HCT116 (cell line): ENCODE measurements around the gene MKI67. TPM values are rescaled to one million over a fixed set of nuclear protein-coding genes. Genes with fewer than 3 reads are reported as not detected.

Experiments
- ATAC-seq: fragments of 200-7000 bp; cut with Tn5 transposase; 2 replicates; pipeline ENCODE4 v1.9.1; 2020; ENCODE audit warnings: mild to moderate bottlenecking, moderate library complexity
- BruUV-seq: library from RNA; stranded (reverse); fragments of 400-500 nt; replicated peaks from 2 replicates; lab custom pipeline; 2021; lab: Mats Ljungman, UMichigan
- CTCF ChIA-PET: fragments of 300-600 bp; sonication (Branson Sonifier 250); formaldehyde crosslinking; loops from one replicate; lab custom pipeline; 2021; ENCODE audit warnings: antibody characterized with exemption; lab: Charles Lee
- POLR2A ChIA-PET: fragments of 300-600, 350-600 bp; sonication (Branson Sonifier 250); formaldehyde crosslinking; loops from one replicate; lab custom pipeline; 2021; ENCODE audit warnings: antibody characterized with exemption; lab: Charles Lee
- RAD21 ChIA-PET, 2 experiments: fragments of 300-600 bp; sonication (Branson Sonifier 250); formaldehyde crosslinking; loops; one replicate each; lab custom pipeline; 2023; ENCODE audit warnings: low total read pairs in 2 of 2; ENCODE audit not compliant: uncharacterized antibody in 2 of 2, unreplicated experiment in 2 of 2, low non-redundant PET in 1 of 2; lab: Charles Lee
- DNase-seq: peaks from one replicate; pipeline ENCODE4 v3.0.0-alpha.2; 2010; ENCODE audit warnings: low read depth, low spot score
- H2AFZ ChIP-seq: fragments of 200-600 bp; shearing (Covaris generic), sonication (generic); 2 replicates; pipeline ENCODE4 v1.6.1; 2017; ENCODE audit warnings: low read depth, mixed run types, mixed read lengths, antibody characterized with exemption, low read length; ENCODE audit not compliant: poor library complexity, severe bottlenecking
- H3K27ac ChIP-seq: 2 replicates; pipeline ENCODE4 v1.5.1; 2012; ENCODE audit warnings: low read depth, low read length
- H3K27me3 ChIP-seq: fragments of 200-600 bp; sonication (generic); 2 replicates; pipeline ENCODE4 v1.6.1; 2016; ENCODE audit warnings: mixed run types, low read length, mixed read lengths; ENCODE audit not compliant: insufficient read depth
- H3K36me3 ChIP-seq, 2 experiments: fragments of 200-500 bp in 1 of 2; fragments of 200-600 bp in 1 of 2; sonication (Bioruptor generic) in 1 of 2; sonication (generic) in 1 of 2; 2 replicates each; pipeline versions ENCODE4 v1.5.1 to v1.6.1; 2014 to 2016; ENCODE audit warnings: low read length in 2 of 2, inconsistent platforms in 1 of 2, mixed read lengths in 1 of 2, mixed run types in 1 of 2; ENCODE audit not compliant: insufficient read depth in 2 of 2, control insufficient read depth in 1 of 2
- H3K4me1 ChIP-seq, 2 experiments: fragments of 200-600 bp in 1 of 2; sonication (generic) in 1 of 2; 2 replicates each; pipeline versions ENCODE4 v1.5.1 to v1.6.1; 2012 to 2017; ENCODE audit warnings: low read length in 2 of 2, inconsistent platforms in 1 of 2, mild to moderate bottlenecking in 1 of 2, mixed read lengths in 1 of 2, mixed run types in 1 of 2, moderate library complexity in 1 of 2; ENCODE audit not compliant: insufficient read depth in 2 of 2, control insufficient read depth in 1 of 2
- H3K4me2 ChIP-seq: fragments of 200-600 bp; sonication (generic); 2 replicates; pipeline ENCODE4 v1.6.1; 2017; ENCODE audit warnings: mixed run types, low read length, mixed read lengths
- H3K4me3 ChIP-seq, 2 experiments: fragments of 200-600 bp in 1 of 2; sonication (generic) in 1 of 2; replicated peaks in 1 of 2; 2 replicates each; pipeline ENCODE4 v1.5.1; 2011 to 2016; ENCODE audit warnings: low read length in 2 of 2, control low read depth in 1 of 2, low read depth in 1 of 2, mild to moderate bottlenecking in 1 of 2, mixed read lengths in 1 of 2, mixed run types in 1 of 2
- H3K79me2 ChIP-seq: fragments of 200-600 bp; sonication (generic); 2 replicates; pipeline ENCODE4 v1.6.1; 2017; ENCODE audit warnings: mild to moderate bottlenecking, mixed run types, low read length, moderate library complexity, mixed read lengths; ENCODE audit not compliant: insufficient read depth
- H3K9ac ChIP-seq: fragments of 200-600 bp; sonication (generic); 2 replicates; pipeline ENCODE4 v1.6.1; 2016; ENCODE audit warnings: low read length, mixed read lengths
- H3K9me2 ChIP-seq: fragments of 200-600 bp; sonication (generic), shearing (Covaris generic); 2 replicates; pipeline ENCODE4 v1.6.1; 2017; ENCODE audit warnings: mixed run types, mild to moderate bottlenecking, moderate library complexity; ENCODE audit not compliant: insufficient read depth
- H3K9me3 ChIP-seq, 2 experiments: fragments of 200-500 bp in 1 of 2; fragments of 200-600 bp in 1 of 2; sonication (Bioruptor generic) in 1 of 2; sonication (generic) in 1 of 2; 2 replicates each; pipeline ENCODE4 v1.6.1; 2014 to 2017; ENCODE audit warnings: low read length in 2 of 2, mixed read lengths in 2 of 2, inconsistent platforms in 1 of 2, low read depth in 1 of 2, mild to moderate bottlenecking in 1 of 2, mixed run types in 1 of 2, moderate library complexity in 1 of 2; ENCODE audit not compliant: control insufficient read depth in 1 of 2, insufficient read depth in 1 of 2
- H4K20me1 ChIP-seq: fragments of 200-600 bp; sonication (generic), shearing (Covaris generic); 2 replicates; pipeline ENCODE4 v1.6.1; 2017; ENCODE audit warnings: mixed run types, mild to moderate bottlenecking, moderate library complexity; ENCODE audit not compliant: insufficient read depth
- CBX3 ChIP-seq: IDR thresholded peaks from 2 replicates; pipeline ENCODE4 v1.6.1; 2012; ENCODE audit warnings: low read depth
- ELF1 ChIP-seq: IDR thresholded peaks from 2 replicates; pipeline ENCODE4 v1.6.1; 2012; ENCODE audit warnings: low read depth, borderline replicate concordance
- EZH2 ChIP-seq: fragments of 200-600 bp; sonication (generic); IDR thresholded peaks from 2 replicates; pipeline ENCODE4 v1.6.1; 2017; ENCODE audit warnings: antibody characterized with exemption, mixed run types
- EZH2phosphoT487 ChIP-seq: fragments of 200-600 bp; IDR thresholded peaks from 2 replicates; pipeline ENCODE4 v1.6.1; 2018; ENCODE audit warnings: antibody characterized with exemption, borderline replicate concordance
- FOSL1 ChIP-seq: IDR thresholded peaks from 2 replicates; pipeline ENCODE4 v1.6.1; 2012; ENCODE audit warnings: low read depth
- POLR2A ChIP-seq: IDR thresholded peaks from 2 replicates; pipeline ENCODE4 v1.7.0; 2011; ENCODE audit warnings: borderline replicate concordance; ENCODE audit not compliant: insufficient read depth, insufficient read length; ENCODE audit errors: extremely low read depth
- POLR2AphosphoS5 ChIP-seq: IDR thresholded peaks from 2 replicates; pipeline ENCODE4 v1.6.1; 2011; ENCODE audit warnings: mild to moderate bottlenecking, low read depth, low read length, moderate library complexity
- RAD21 ChIP-seq: IDR thresholded peaks from 2 replicates; pipeline ENCODE4 v1.6.1; 2012; ENCODE audit warnings: low read depth, mild to moderate bottlenecking
- SP1 ChIP-seq: IDR thresholded peaks from 2 replicates; pipeline ENCODE4 v1.6.1; 2012; ENCODE audit warnings: low read depth
- SRF ChIP-seq: IDR thresholded peaks from 2 replicates; pipeline ENCODE4 v1.6.1; 2012; ENCODE audit warnings: low read depth
- TCF7L2 ChIP-seq: IDR thresholded peaks from 2 replicates; pipeline ENCODE4 v1.7.0; 2011; ENCODE audit warnings: borderline replicate concordance, inconsistent platforms; ENCODE audit not compliant: insufficient read depth, insufficient read length; ENCODE audit errors: extremely low read depth
- ZFX ChIP-seq: fragments of 450-650 bp; IDR thresholded peaks from 2 replicates; pipeline ENCODE4 v1.6.1; 2017
- ZNF274 ChIP-seq: fragments of 200-500 bp; sonication (Bioruptor generic); IDR thresholded peaks from 2 replicates; pipeline ENCODE4 v1.6.1; 2014; ENCODE audit warnings: mild to moderate bottlenecking, low read depth, low read length, inconsistent platforms
- intact Hi-C: fragments of 100-400 bp; cut with micrococcal nuclease; formaldehyde crosslinking; loops from 2 replicates; pipeline ENCODE4 v1.10.0; 2022
- total RNA-seq: library from RNA; stranded (reverse); gene quantifications from one replicate; pipeline ENCODE4 v1.2.1, GENCODE V29; 2021; ENCODE audit not compliant: unreplicated experiment
- TF ChIP-seq, protein P1 (sequence below): IDR thresholded peaks from 2 replicates; pipeline ENCODE4 v1.6.1; 2011; ENCODE audit warnings: mild to moderate bottlenecking, low read length, moderate library complexity; ENCODE audit not compliant: insufficient replicate concordance; ENCODE audit errors: extremely low read depth
- TF ChIP-seq, protein P2 (sequence below), 3 experiments: fragments of 200-600 bp in 1 of 3; sonication (generic) in 1 of 3; IDR thresholded peaks in 2 of 3; conservative IDR thresholded peaks in 1 of 3; 2 replicates each; pipeline ENCODE4 v1.5.1; 2012 to 2017; ENCODE audit warnings: low read depth in 2 of 3, low read length in 2 of 3, antibody characterized with exemption in 1 of 3, borderline replicate concordance in 1 of 3, control low read depth in 1 of 3, mild to moderate bottlenecking in 1 of 3, mixed read lengths in 1 of 3, mixed run types in 1 of 3, moderate library complexity in 1 of 3; ENCODE audit not compliant: insufficient read depth in 1 of 3
- TF ChIP-seq, protein P3 (sequence below): IDR thresholded peaks from 2 replicates; pipeline ENCODE4 v1.6.1; 2012
- TF ChIP-seq, protein P4 (sequence below): IDR thresholded peaks from 2 replicates; pipeline ENCODE4 v1.6.1; 2012; ENCODE audit warnings: low read depth

The MKI67 gene
- total RNA-seq, 1 experiment from 2014 or later: 202 TPM

DNA sequence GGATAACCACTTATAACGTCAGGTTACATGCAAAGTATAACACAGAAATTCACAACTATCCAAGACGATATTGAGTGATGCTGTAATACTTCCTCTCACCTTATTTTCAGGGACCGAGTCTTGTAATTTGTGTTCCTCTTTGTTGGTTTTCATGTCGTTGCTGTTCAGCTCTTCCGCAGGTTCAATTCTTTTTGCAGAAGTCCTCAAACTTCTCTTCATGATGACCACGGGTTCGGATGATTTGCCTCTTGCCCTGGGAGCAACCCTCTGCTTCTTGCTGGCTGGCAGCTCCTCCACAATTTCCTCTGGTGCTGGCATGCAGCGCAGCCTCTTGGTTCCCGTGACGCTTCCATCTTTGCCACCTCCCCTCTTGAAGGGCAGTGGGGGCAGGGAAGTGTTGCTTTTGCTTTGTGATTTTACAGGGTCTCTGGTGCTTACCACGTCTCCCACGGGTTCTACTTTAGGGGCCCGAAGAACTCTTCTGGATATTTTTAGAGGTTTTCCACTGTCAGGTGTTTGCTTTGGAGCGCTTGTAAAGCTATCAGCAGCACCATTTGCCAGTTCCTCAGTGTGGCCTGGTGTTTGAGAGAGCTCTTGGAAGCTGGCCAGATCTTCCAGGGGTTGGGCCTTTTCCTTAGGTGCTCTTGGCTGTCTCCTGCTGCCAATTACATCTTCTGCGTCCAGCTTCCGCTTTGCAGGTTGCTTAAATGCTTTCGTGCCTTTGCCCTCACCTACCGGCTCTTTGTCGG is 23.6 kb downstream of the MKI67 start:
- H3K27ac ChIP-seq: no peak overlapping the region
- no peaks in the 10 kb centered on the region for H3K9me2 ChIP-seq
- no peaks in the 10 kb centered on the region for H3K4me1 ChIP-seq
- H3K27me3 ChIP-seq: no peaks in the 10 kb centered on the region
- no peak overlapping the region for H3K4me3 ChIP-seq
- no peak overlapping the region for H3K4me2 ChIP-seq
- peaks cover 85% of the 10 kb centered on the region for H3K79me2 ChIP-seq
- no TSS peak for BruUV-seq
- RAD21 ChIA-PET: no interaction called here
- H3K9me3 ChIP-seq: no peaks in the 10 kb centered on the region
- no peak overlapping the region for H2AFZ ChIP-seq
- H3K36me3 ChIP-seq: peaks cover 89 to 99% of the 10 kb centered on the region in 2 experiments
- 0 out of 2 replicates have a peak, but pooled peaks cover 5% of the 10 kb centered on the region for H4K20me1 ChIP-seq
- intact Hi-C loops: no loop called here
- TF ChIP-seq, protein P1, sequence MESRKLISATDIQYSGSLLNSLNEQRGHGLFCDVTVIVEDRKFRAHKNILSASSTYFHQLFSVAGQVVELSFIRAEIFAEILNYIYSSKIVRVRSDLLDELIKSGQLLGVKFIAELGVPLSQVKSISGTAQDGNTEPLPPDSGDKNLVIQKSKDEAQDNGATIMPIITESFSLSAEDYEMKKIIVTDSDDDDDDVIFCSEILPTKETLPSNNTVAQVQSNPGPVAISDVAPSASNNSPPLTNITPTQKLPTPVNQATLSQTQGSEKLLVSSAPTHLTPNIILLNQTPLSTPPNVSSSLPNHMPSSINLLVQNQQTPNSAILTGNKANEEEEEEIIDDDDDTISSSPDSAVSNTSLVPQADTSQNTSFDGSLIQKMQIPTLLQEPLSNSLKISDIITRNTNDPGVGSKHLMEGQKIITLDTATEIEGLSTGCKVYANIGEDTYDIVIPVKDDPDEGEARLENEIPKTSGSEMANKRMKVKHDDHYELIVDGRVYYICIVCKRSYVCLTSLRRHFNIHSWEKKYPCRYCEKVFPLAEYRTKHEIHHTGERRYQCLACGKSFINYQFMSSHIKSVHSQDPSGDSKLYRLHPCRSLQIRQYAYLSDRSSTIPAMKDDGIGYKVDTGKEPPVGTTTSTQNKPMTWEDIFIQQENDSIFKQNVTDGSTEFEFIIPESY: no peak
- TF ChIP-seq, protein P2, sequence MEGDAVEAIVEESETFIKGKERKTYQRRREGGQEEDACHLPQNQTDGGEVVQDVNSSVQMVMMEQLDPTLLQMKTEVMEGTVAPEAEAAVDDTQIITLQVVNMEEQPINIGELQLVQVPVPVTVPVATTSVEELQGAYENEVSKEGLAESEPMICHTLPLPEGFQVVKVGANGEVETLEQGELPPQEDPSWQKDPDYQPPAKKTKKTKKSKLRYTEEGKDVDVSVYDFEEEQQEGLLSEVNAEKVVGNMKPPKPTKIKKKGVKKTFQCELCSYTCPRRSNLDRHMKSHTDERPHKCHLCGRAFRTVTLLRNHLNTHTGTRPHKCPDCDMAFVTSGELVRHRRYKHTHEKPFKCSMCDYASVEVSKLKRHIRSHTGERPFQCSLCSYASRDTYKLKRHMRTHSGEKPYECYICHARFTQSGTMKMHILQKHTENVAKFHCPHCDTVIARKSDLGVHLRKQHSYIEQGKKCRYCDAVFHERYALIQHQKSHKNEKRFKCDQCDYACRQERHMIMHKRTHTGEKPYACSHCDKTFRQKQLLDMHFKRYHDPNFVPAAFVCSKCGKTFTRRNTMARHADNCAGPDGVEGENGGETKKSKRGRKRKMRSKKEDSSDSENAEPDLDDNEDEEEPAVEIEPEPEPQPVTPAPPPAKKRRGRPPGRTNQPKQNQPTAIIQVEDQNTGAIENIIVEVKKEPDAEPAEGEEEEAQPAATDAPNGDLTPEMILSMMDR (IDR thresholded peaks at IDR 0.05 in 2 of 3, conservative IDR thresholded peaks at IDR 0.05 in 1 of 3; ENCODE audit: borderline replicate concordance in 1 of 3, insufficient read depth in 1 of 3, low read depth in 2 of 3, low read length in 2 of 3): no peak
- no peak for TF ChIP-seq POLR2AphosphoS5
- no peak for TF ChIP-seq EZH2
- TF ChIP-seq ZNF274: no peak
- TF ChIP-seq CBX3: no peak
- no peak for TF ChIP-seq ZFX
- TF ChIP-seq FOSL1: no peak
- no peak for TF ChIP-seq EZH2phosphoT487
- TF ChIP-seq RAD21: no peak
- TF ChIP-seq POLR2A: no peak
- no peak for TF ChIP-seq TCF7L2
- TF ChIP-seq, protein P3, sequence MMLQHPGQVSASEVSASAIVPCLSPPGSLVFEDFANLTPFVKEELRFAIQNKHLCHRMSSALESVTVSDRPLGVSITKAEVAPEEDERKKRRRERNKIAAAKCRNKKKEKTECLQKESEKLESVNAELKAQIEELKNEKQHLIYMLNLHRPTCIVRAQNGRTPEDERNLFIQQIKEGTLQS: no peak
- no peak for TF ChIP-seq SRF
- TF ChIP-seq ELF1: no peak
- TF ChIP-seq, protein P4, sequence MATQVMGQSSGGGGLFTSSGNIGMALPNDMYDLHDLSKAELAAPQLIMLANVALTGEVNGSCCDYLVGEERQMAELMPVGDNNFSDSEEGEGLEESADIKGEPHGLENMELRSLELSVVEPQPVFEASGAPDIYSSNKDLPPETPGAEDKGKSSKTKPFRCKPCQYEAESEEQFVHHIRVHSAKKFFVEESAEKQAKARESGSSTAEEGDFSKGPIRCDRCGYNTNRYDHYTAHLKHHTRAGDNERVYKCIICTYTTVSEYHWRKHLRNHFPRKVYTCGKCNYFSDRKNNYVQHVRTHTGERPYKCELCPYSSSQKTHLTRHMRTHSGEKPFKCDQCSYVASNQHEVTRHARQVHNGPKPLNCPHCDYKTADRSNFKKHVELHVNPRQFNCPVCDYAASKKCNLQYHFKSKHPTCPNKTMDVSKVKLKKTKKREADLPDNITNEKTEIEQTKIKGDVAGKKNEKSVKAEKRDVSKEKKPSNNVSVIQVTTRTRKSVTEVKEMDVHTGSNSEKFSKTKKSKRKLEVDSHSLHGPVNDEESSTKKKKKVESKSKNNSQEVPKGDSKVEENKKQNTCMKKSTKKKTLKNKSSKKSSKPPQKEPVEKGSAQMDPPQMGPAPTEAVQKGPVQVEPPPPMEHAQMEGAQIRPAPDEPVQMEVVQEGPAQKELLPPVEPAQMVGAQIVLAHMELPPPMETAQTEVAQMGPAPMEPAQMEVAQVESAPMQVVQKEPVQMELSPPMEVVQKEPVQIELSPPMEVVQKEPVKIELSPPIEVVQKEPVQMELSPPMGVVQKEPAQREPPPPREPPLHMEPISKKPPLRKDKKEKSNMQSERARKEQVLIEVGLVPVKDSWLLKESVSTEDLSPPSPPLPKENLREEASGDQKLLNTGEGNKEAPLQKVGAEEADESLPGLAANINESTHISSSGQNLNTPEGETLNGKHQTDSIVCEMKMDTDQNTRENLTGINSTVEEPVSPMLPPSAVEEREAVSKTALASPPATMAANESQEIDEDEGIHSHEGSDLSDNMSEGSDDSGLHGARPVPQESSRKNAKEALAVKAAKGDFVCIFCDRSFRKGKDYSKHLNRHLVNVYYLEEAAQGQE: no peak
- no peak for TF ChIP-seq SP1
- no peak overlapping the region for H3K9ac ChIP-seq
- DNase-seq: no peak
- no peak for ATAC-seq
- POLR2A ChIA-PET: no interaction called here
- CTCF ChIA-PET: no interaction called here
